HG03439 (cell line): ENCODE measurements around the gene NUDT1.

Experiments
- ATAC-seq: cut with Tn5 transposase; IDR thresholded peaks from one replicate; pipeline ENCODE4 v1.9.1; 2021; ENCODE audit warnings: mild to moderate bottlenecking, moderate library complexity; ENCODE audit not compliant: unreplicated experiment

NUDT1 gene

DNA sequence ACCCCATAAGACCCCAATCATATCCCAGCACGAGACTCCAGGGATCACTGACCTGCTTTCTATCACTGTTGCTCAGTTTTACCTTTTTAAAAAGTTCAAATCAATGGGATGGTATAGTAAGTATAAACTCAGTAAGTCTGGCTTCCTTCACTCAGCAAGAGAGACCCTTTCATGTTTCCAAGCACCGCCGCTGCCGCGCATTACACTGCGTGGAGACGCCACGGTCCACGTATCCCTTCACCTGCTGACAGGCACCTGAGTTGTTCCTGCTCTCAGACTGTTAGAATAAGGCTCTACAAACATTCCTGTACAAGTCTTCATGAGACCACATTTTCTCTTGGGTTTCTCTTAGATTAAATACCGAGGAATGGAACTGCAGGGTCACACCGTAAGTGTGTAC lies 37.6 kb upstream of the NUDT1 start:
- no peak for ATAC-seq

DNA sequence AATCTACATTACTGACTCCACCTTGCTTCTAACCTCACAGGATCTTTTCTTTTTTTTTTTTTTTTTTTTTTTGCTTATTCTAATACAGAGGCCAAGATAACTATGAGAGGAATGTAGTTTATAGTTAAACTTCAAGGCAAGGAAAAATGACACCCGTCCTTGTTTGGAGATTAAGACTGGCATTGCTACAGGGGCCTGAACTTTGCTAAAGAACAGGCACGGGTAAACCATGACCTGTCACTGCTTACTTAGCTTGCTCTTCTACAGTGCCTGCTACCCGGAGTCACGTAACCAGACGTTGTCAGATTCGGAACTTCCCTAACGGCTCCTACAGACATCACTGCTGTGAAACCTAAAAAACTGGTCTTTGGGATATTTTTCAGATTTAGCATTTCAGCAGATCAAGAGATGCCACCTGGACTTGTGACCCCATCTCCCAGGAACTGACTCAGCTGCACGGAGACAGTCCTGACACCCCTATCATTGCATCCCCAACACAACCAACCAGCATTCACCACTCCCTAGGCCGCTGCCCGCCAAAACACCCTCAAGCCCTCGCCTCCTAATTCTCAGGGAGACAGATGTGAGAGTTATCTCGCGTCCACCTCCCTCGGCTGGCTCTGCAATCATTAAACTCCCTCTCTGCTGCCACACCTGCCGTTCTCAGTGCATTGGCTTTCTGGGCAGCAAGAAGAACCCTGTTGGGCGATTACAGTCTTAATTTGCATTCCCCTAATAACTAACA lies 36.8 kb upstream of the NUDT1 start:
- no peak for ATAC-seq

DNA sequence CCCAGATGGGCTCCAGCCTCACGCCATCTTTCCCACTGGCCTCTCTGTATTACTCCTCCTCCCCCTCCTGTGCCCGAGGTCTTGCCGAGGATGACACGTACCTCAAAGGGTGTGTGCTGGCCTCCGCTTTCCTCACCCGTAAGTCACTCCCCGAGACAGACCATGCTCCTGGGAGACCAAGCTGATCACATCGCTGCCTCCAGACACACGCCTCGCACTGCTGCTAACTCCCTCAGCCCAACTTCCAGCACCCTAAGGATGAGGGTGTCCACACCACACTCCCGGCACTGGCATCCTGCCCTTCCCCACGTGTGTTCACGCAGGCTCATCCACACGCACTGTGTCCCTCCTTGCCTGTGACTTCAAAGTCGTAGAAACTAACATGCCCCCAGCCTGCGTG lies 33.3 kb upstream of the NUDT1 start:
- ATAC-seq: no peak

DNA sequence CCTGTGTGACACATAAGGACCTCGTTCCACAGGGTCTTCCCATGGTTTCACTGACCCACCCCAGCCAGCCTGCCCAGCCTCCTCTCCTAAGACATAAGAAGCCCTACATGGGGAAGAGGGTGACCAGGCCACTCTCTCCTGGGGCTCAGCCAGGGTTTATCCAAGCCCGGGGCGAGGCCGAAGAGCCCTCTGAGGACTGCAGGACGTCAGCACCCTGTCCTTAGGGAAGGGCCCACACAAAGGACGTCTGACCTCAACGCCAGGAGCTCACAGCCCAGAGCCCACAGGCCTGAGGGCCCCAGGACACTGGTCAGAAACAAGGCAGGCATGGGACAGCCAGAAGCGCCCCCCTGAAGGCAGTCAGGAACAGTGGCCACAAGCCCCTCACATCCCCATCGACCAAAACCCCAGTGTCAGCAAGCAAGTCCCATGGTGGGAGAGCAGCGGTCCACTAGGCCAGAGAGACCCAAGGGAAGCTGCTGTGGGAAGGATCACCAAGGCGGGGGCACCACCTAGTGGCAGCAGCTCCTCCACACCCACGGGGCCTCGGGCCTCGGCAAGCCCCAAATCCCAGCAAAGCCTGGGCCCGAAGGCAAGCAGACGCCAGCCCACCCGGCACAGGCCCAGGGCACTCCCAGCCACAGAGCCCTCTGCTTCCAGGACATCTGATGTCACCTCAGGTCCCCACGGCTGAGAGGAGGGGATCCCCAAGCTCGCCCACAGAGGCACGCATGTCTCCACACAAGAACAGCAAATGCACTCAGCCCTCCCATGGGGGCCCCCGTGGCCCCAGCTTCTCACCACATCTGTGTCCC lies 32.7 kb upstream of the NUDT1 start:
- ATAC-seq: no peak

DNA sequence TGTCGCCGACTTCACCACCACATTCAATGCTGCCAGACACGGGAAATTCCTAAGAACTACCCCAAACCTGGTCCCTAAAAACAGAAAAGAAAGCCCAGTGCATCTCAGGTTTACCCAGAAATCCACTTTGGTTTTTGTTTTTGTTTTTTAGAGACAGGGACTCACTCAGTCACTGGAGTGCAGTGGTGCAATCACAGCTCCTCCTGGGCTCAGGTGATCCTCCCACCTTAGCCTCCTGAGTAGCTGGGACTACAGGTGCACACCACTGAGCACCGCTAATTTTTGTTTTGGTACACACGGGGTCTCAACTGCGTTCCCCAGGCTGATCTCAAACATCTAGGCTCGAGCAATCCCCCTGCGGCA lies 32.1 kb upstream of the NUDT1 start:
- ATAC-seq: no peak

DNA sequence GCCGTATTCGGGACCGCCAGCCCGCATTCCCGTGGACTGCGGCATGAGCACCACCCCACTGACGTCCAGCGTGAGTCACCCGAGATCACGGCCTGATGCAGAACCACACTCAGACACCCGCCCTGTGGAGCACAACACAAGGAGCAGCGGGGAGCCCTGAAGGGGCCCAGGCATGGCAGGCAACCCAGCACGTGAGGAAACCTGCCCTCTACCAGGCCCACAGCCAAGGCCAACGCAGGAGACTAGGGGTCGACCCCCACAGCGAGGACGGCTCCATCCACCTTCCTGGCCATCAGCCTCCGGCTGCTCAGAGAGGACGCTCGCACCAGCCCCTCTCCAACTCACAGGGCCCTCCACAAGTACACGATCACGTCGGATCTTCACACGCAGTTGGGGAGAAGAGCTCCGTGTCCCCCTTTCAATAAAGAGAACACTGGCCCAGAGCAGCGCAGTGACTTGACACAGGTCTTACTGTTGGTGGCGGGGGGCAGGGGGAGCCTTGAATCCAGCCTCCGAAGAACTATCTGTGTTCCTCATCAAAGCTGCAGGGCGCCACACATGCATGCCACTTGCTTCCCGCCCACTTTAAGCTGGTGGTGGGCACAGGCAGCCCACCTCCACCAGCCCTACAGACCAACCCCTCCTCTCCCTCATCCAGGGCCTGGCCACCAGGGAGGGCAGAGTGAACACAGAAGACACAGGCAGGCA lies 31.3 kb upstream of the NUDT1 start:
- ATAC-seq: no peak

DNA sequence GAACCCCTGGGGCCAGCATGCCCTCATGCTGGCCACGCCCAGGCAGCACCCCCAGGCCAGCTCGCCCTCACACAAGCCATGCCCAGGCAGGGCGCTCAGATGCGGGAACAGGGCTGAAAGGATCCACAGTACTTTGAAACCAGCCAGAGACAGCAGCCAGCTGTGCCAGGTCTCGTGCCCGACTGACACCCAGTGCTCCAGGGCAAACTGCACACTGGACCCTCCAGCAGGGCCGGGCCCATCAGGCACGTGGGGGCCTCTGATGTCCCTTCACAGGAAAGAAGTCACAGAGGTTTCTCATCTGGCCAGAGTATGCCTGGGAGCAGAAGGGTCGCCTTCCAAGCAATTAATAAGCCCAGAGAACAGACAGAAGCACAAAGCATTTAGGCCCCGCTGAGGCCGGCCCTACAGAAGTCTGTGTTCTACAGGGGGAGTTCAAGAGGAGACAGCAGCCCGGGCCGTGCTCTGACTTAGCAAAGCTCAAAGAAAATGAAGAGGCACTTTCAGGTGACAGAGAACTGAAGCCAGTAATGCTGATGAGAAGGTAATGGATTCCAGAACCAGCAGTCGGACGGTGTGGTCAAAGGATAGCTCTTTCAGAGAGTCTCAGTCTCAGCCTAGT lies 30.7 kb upstream of the NUDT1 start:
- ATAC-seq: no peak

DNA sequence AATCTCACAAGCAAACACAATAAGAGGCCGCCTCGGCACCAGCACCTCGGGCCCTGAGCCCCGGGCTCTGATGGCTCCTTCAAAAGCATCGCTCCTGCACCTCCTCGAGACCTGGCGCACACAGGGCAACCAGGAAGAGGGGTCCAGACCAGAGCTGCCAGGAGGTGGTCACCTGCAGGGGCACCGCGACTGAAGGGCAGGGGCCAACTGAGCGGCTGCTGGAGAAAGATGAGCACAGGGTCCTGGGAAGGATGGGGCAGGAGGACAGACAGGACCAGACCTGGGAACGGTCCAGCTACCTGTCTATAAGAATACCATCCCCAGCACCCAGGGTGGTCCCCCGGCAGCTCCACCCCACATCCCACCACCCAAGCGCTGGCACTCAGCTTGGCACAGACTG lies 30.1 kb upstream of the NUDT1 start:
- ATAC-seq: no peak

DNA sequence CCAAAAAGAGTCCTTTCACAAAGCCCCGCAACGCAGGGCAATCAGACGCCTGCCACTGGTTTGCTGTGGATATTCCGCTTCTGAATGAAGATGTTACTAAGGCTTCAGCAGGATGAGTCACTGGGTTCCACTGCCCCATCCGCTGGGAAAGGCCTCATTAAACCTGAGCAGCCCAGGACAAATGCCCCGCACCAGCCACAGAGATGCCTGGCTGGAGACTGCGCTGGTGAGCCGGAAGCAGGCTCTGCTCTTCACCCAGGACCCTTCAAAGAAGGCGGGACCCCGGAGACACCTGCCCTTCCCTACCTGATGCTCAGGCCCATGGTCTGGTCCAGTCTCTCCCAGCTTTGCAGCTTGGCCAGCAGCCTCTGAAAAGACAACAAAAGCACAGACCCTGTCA lies 29.1 kb upstream of the NUDT1 start:
- ATAC-seq: no peak

DNA sequence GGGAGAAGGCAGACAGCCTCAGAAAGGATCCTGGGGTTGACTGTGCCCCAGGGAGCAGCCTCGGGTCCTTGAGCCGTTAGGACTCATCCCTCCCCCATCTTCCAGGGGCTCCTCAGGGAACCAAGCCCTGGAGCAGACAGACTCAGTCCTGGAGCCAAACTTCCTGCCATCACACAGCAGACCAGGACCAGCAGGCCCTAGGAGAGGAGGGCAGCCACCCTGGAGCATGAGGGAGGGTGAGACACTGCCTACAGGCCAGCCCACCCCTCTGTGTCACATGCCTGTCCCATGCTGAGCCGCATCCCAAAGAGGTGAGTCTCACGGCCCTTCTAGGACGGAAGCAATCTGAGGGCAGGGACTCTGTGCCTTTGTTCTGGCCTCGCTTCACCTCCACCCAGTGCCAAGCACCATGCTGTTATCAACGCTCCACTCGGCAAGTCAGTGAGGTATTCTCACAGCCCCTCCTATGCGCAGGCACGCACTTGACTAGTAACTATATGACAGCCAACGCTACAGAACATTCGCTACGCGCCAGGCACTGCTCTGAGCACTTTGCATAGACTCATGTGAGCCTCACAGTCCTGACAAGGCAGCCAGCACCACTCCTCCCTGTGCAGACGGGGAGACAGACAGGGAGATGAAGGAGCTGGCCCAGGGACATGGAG lies 28.3 kb upstream of the NUDT1 start:
- no peak for ATAC-seq

DNA sequence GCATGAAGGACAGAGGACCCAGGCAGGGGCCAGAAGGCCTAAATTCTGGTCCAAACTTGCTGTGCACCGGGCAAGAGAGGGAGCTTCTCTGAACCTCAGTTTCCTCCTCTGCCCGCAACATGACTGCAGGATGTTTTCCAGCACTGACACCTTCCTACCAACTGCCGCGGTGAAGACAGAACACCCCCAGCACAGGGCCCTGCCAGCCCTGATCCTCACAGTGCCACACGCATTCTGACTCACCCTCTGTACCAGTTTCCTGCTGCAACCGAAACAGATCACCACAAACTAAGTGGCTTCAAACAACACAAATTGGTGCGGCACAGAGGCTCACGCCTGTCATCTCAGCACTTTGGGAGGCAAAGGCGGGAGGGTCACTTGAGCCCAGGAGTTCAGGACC lies 27.4 kb upstream of the NUDT1 start:
- no peak for ATAC-seq

DNA sequence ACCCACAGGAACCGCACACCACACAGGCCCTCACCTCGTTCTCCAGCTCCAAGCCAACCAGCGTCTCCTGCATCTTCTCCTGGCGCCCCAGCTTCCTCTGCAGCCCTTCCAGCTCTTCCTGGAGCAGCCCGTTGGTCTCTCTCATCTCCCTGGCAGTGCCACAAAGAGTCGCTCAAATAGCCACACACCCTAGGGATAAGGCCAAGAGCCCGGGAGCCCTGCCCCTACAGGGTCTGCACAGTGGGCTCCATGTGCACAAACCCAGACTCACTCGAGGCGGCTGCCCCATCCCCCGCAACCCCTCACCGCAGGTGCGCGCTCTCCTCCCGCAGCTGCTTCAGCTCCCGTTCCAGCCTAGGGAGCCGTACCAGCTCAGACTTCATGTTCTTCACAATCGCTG lies 26.2 kb upstream of the NUDT1 start:
- no peak for ATAC-seq

DNA sequence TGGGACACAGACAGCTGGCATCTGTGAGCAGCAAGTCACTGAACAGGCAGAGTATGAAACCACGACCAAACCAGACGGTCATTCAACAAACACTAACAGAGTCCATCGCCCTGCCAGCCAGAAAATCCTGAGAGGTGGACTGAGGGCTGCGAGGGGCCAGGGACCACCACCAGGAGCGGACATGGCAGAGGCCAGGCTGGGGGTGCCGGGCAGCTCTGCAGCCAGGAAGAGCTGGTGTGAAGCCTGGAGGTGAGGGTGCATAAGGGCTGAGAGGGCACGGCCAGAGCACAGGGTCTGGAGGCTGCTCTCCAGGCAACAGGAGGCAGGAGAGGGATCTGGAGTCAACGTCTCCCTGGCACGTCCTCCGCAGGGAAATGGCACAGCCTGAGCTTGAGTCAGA lies 24.8 kb upstream of the NUDT1 start:
- no peak for ATAC-seq

DNA sequence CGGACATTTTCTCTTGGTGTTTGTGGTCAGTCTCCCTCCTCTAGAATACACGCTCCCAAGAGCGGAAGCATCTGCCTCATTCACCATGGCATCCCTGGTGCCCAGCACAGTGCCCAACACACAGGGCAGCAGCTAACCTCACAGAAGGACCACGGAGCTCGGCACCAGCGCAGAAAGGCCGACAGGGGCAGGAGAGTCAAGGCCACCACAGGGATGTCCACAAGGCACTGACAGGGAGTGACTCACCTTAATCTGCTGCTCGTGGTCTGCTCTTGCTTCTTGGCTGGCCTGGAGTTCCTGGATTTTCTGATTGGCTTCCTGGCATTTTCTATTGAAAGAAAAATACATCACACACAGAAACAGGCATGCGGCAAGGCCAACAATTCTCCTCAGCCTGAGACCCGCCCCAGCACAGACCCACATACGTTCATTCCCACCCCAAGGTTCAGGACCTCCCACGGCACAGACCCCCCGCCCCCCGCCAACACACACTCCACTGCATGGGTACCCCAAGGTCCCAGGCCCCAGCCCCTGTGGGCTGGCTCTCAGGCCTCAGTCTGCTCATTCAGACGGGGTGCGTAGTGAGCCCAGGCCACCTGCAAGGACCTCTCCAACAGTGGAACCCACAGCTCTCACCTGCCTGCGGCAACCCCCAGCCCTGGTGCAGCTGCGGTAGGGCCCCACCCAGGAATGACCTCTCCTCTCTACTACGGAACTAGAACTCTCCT lies 24.1 kb upstream of the NUDT1 start:
- ATAC-seq: no peak

DNA sequence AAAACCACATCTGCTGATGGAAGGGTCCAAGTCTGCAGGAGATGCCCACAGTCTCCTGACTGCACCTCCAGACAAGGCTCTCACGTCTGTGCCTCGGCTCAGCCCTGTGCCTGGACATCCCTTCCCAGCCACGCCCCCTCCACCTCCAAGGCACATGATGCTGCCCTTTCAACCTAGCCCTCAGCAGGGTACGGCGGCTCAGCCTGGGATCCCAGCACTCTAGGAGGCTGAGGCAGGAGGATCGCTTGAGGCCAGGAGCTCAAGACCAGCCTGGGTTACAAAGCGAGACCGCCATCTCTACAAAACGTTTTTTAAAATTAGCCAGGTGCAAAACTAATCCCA lies 23.6 kb upstream of the NUDT1 start:
- no peak for ATAC-seq

DNA sequence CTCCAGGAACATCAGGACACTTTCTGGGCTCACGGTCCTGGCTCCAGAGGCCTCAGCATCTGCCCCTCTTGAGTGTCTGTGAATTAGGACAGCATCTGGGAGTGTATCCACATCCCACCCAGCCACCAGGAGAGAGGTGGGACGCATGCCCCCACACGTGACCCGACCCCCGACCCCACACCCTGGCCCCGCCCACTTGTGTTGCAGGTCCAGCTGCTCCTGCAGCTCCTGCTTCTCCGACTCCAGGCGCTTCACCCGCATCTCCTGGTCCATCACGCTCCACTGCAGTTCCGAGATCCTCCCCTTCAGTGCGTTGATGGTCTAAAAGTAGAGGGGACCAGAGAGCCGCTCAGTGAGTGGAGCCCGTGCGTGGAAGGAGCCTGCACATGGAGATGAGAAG lies 22.9 kb upstream of the NUDT1 start:
- no peak for ATAC-seq

DNA sequence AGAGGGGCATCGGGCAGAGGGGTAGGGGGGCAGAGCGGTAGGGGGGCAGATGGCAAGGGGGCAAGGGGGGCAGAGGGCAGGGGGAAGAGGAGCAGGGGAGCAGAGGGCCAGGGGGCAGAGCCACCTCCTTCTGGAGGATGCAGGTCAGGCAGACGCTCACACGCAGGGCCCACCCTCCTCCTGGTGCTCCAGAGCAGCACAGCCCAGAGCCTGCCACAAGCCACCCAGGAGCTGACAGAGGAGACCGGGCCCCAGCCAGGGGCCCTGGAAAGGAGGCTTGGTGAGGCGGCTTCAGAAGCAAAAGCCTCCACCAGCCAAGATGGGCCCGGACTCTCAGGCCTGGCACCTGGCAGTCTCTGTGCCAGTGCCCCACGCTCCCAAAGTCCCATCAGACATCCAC lies 22.4 kb upstream of the NUDT1 start:
- no peak for ATAC-seq

DNA sequence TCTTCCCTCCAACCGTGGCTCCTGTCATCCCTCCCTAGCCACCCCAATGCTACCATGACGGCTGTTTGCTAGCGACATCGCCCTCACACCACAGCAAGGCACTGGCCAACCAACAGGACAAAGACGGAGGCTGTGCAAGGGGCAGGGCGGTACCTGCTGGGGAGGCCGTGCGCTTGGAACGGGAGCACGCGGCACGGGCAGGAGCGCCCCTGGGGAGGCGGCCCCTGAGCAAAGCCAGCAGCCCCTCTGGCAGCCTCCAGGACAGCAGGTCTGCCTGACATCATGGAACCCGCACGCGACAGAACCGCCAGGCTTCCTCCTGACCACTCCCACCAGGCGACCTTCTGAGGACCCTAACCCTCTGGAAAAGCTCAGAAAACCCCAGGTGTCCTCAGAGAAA lies 22.0 kb upstream of the NUDT1 start:
- no peak for ATAC-seq

DNA sequence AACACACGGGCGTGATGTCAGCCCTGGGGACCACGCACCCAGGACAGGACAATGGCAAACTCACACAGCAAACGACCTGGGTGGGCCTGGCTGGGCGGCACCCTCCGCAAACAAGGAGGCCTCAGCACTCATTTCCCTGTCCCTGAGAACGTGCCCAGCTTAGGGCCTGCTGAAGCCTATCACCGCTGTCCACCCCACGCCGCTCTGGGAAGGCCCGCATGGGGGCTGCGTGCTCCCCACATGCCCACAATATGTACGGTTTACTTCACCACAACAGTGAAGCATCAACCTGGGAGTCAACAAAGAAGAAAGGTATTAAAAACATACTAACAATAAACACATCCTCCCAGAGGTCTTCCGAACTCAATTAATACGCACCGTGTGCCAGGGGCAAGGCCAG lies 21.5 kb upstream of the NUDT1 start:
- no peak for ATAC-seq

DNA sequence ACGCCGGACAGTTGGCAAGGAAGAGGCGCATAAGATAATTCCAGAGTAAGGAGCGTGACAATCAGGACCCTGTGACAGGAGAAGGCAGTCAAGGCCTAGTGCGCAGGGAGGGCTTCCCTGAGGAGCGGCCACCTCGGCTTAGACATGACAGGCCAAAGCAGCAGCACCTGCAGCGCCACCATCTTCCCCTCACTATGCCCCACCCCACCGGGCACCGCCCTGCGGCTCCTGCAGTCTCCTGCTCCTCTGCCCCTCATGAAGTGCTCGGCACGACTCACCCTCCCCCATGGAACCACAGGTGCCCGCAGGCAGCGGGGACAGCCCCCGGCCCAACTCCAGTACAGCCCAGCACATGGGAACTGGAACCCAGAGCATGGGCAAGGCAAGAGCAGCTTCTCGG lies 21.1 kb upstream of the NUDT1 start:
- no peak for ATAC-seq

DNA sequence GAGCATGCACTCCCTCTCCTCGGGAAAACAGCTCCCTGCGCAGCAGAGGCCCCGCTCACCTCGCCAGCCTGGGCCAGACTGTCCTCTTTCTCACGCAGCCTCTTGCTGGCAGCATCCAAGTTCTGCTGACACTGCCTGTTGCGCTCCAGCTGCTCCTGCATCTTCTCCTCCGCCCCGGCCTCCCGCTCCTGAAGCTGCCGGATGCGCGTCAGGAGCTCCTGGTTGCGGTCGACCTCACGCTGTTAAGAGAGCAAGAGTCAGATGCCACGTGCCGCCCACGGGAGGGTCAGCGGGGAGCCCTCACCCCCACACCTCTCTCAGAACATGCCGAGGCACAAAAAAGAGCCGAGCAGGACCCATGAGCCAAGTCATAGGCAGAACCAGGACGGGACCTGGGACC lies 19.5 kb upstream of the NUDT1 start:
- no peak for ATAC-seq
